ENCODE data around the gene SNX5. TPM values are rescaled to one million over a fixed set of nuclear protein-coding genes. Genes with fewer than 3 reads are reported as not detected.

The SNX5 gene
- polyA plus RNA-seq, 4 donors = 180 to 248 (median 218) TPM

Other genes with a start within 250 kb of the SNX5 start
- gene MGME1, start 224 bp upstream of the SNX5 start, polyA plus RNA-seq (ENCODE audit: insufficient read length in 4 of 4) = 10 to 100 TPM; 37.9 to 42.3 (median 40.8) TPM
- 1 to 10 TPM in 2 of 4 donors, under 1 TPM in 2; 0.54 to 1.5 (median 1.1) TPM for gene OVOL2, start 89.1 kb upstream of the SNX5 start, polyA plus RNA-seq (ENCODE audit: insufficient read length in 4 of 4)
- 10 to 100 TPM; 25.4 to 28.1 (median 27.5) TPM for gene KAT14, start 169.1 kb upstream of the SNX5 start, polyA plus RNA-seq (ENCODE audit: insufficient read length in 4 of 4)
- gene PET117, start 169.1 kb upstream of the SNX5 start, polyA plus RNA-seq (ENCODE audit: insufficient read length in 4 of 4) = 10 to 100 TPM; 16.8 to 22.1 (median 18.5) TPM